ENCODE results near the gene RAPGEF4. TPM values are rescaled to one million over a fixed set of nuclear protein-coding genes. Genes with fewer than 3 reads are reported as not detected.

The RAPGEF4 gene
- total and polyA plus RNA-seq, 2 of the 13 experiments (the other 11 are each of a cell fraction or from before 2014, with no cell fraction given) = 0.78 to 0.91 TPM

GRCh38 chr2:172967036-172967982, 231.7 kb downstream of the RAPGEF4 start (continued):
- TF ChIP-seq ZC3H13 (CRISPR knock-in tag; IDR thresholded peaks at IDR 0.05) (no peak), SSRP1 (CRISPR knock-in tag; IDR thresholded peaks at IDR 0.05) (no peak), ZNF614 (CRISPR knock-in tag; IDR thresholded peaks at IDR 0.05; ENCODE audit: borderline replicate concordance) (no peak), ZNF703 (CRISPR knock-in tag; IDR thresholded peaks at IDR 0.05; ENCODE audit: borderline replicate concordance) (0 out of 2 replicates have a peak, but pooled peaks have one; percentile 80), TCF12 (IDR thresholded peaks at IDR 0.05) (no peak), TCF12 (CRISPR knock-in tag; IDR thresholded peaks at IDR 0.05) (no peak), ZBTB8A (CRISPR knock-in tag; IDR thresholded peaks at IDR 0.05; ENCODE audit: borderline replicate concordance, low read depth) (no peak), HOXA5 (CRISPR knock-in tag; IDR thresholded peaks at IDR 0.05) (no peak), ZNF121 (CRISPR knock-in tag; IDR thresholded peaks at IDR 0.05) (no peak), RFX5 (IDR thresholded peaks at IDR 0.05; ENCODE audit: low read depth, low read length) (peak; percentile 48; the same call in 1 of the 2 replicates), HMG20A (CRISPR knock-in tag; IDR thresholded peaks at IDR 0.05; ENCODE audit: borderline replicate concordance) (no peak; the same call in 1 of the 2 replicates), ZNF333 (CRISPR knock-in tag; IDR thresholded peaks at IDR 0.05; ENCODE audit: borderline replicate concordance) (peak; percentile 55; the same call in 1 of the 2 replicates), ZFY (CRISPR knock-in tag; IDR thresholded peaks at IDR 0.05) (peak; percentile 24; the same call in 1 of the 2 replicates), UBTF (CRISPR knock-in tag; IDR thresholded peaks at IDR 0.05) (no peak; the same call in 1 of the 2 replicates), ZEB1 (IDR thresholded peaks at IDR 0.05; ENCODE audit: insufficient replicate concordance, low read depth) (no peak), ZKSCAN5 (CRISPR knock-in tag; IDR thresholded peaks at IDR 0.05) (no peak), NR2C2 (CRISPR knock-in tag; IDR thresholded peaks at IDR 0.05; ENCODE audit: borderline replicate concordance) (no peak), ZNF138 (CRISPR knock-in tag; IDR thresholded peaks at IDR 0.05; ENCODE audit: low read depth) (no peak), LBX2 (CRISPR knock-in tag; IDR thresholded peaks at IDR 0.05; ENCODE audit: borderline replicate concordance) (0 out of 2 replicates have a peak, but pooled peaks have one; percentile 34), HOXA3 (CRISPR knock-in tag; IDR thresholded peaks at IDR 0.05) (peak; percentile 61; the same call in 1 of the 2 replicates), SCMH1 (CRISPR knock-in tag; IDR thresholded peaks at IDR 0.05; ENCODE audit: borderline replicate concordance) (no peak), HDAC1 (CRISPR knock-in tag; IDR thresholded peaks at IDR 0.05) (peak; percentile 70), MLXIP (CRISPR knock-in tag; IDR thresholded peaks at IDR 0.05; ENCODE audit: borderline replicate concordance) (no peak), ZFP82 (CRISPR knock-in tag; IDR thresholded peaks at IDR 0.05; ENCODE audit: borderline replicate concordance) (no peak)

Measured in HepG2 (cell line).